Activated naive CD8-positive, alpha-beta T cell treated with anti-CD3 and anti-CD28 coated beads for 36 hours (primary cell): ENCODE data around the gene CCDC146. TPM values are rescaled to one million over a fixed set of nuclear protein-coding genes. Genes with fewer than 3 reads are reported as not detected.

Experiments used
- DNase-seq: peaks from one replicate; pipeline ENCODE4 v3.0.0; 2021
- H3K27ac Mint-ChIP-seq: one replicate; pipeline ENCODE4 v1.8.0; 2022; ENCODE audit warnings: mild to moderate bottlenecking, moderate library complexity, mixed read lengths
- H3K27me3 Mint-ChIP-seq: one replicate; pipeline ENCODE4 v1.8.0; 2022; ENCODE audit warnings: mild to moderate bottlenecking, mixed read lengths
- H3K36me3 Mint-ChIP-seq: one replicate; pipeline ENCODE4 v1.8.0; 2021; ENCODE audit warnings: mild to moderate bottlenecking, mixed read lengths
- H3K4me1 Mint-ChIP-seq: one replicate; pipeline ENCODE4 v1.8.0; 2021; ENCODE audit warnings: mixed read lengths
- H3K4me3 Mint-ChIP-seq: one replicate; pipeline ENCODE4 v1.8.0; 2022; ENCODE audit warnings: mild to moderate bottlenecking, moderate library complexity, mixed read lengths
- H3K9me3 Mint-ChIP-seq: one replicate; pipeline ENCODE4 v1.8.0; 2022; ENCODE audit warnings: mixed read lengths
- total RNA-seq, 2 experiments: library from RNA; stranded (reverse); gene quantifications; one replicate each; pipeline ENCODE4 v1.2.3, GENCODE V29; 2021

The CCDC146 gene
- total RNA-seq, 2 experiments from 2014 or later = 0.90 to 0.93 TPM

DNA sequence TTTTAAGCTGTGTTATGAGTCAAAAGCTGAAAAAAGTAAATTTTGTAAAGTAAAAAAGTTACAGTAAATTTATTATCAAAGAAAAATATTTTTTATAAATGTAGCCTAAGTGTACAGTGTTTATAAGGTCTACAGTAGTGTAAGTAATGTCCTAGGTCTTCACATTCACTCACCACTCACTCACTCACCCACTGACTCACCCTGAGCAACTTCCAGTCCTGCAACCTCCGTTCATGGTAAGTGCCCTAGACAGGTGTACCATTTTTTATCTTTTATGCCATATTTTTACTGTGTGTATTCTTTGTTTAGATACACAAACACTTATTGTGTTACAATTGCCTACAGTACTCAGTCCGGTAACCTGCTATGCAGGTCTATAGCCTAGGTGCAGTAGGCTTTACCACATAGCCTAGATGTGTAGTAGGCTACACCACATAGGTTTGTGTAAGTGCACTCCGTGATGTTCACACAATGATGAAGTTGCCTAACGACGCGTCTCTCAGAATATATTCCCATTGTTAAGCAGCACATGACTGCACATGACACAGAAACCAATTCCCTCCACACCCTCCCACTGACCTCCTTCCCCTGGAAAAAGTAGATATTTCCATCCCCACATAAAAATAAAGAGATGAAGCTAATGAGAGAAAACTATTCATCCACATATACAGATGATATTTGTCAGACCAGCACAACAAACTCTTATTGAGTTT is 122.0 kb downstream of the CCDC146 start:
- H3K9me3 Mint-ChIP-seq = no peaks in the 10 kb centered on the region
- H3K27me3 Mint-ChIP-seq = no peaks in the 10 kb centered on the region
- H3K4me3 Mint-ChIP-seq = no peak overlapping the region
- DNase-seq = no peak
- no peak overlapping the region for H3K27ac Mint-ChIP-seq
- no peaks in the 10 kb centered on the region for H3K36me3 Mint-ChIP-seq
- H3K4me1 Mint-ChIP-seq = peaks cover 11% of the 10 kb centered on the region

GRCh38 chr7:77245015-77245755 is 122.8 kb downstream of the CCDC146 start:
- no peaks in the 10 kb centered on the region for H3K27me3 Mint-ChIP-seq
- no peak for DNase-seq
- H3K4me3 Mint-ChIP-seq = no peak overlapping the region
- peaks cover 7% of the 10 kb centered on the region for H3K4me1 Mint-ChIP-seq
- H3K27ac Mint-ChIP-seq = no peak overlapping the region
- H3K9me3 Mint-ChIP-seq = no peaks in the 10 kb centered on the region
- no peaks in the 10 kb centered on the region for H3K36me3 Mint-ChIP-seq

GRCh38 chr7:77246026-77246640 is 123.7 kb downstream of the CCDC146 start:
- H3K9me3 Mint-ChIP-seq = no peaks in the 10 kb centered on the region
- H3K27me3 Mint-ChIP-seq = no peaks in the 10 kb centered on the region
- no peaks in the 10 kb centered on the region for H3K36me3 Mint-ChIP-seq
- DNase-seq = no peak
- no peak overlapping the region for H3K27ac Mint-ChIP-seq
- H3K4me1 Mint-ChIP-seq = peaks cover 7% of the 10 kb centered on the region
- H3K4me3 Mint-ChIP-seq = no peak overlapping the region

GRCh38 chr7:77247206-77247850 is 124.9 kb downstream of the CCDC146 start:
- Mint-ChIP-seq H3K9me3 (no peaks in the 10 kb centered on the region), H3K4me1 (peaks cover 7% of the 10 kb centered on the region), H3K36me3 (no peaks in the 10 kb centered on the region), H3K27ac (no peak overlapping the region), H3K4me3 (no peak overlapping the region), H3K27me3 (no peaks in the 10 kb centered on the region)
- DNase-seq = peak; percentile 78

DNA sequence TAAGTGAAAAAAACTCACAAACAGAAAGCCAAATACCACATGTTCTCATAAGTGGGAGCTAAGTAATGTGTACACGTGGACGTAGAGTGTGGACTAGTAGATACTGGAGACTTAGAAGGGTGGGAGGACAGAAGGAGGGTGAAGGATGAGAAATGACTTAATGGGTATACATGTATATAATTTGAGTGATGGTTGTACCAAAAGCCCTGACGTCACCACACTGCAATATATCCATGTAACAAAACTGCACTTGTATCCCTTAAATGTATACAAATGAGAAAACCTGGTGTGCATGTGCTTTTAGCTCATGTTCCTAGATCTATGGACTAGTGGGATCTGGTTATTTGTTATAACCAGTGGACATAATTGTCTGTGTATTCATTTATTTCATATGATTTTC is 125.7 kb downstream of the CCDC146 start:
- Mint-ChIP-seq H3K9me3 (no peaks in the 10 kb centered on the region), H3K36me3 (no peaks in the 10 kb centered on the region), H3K27ac (no peak overlapping the region), H3K4me1 (peaks cover 7% of the 10 kb centered on the region), H3K4me3 (no peak overlapping the region), H3K27me3 (no peaks in the 10 kb centered on the region)
- DNase-seq = no peak

DNA sequence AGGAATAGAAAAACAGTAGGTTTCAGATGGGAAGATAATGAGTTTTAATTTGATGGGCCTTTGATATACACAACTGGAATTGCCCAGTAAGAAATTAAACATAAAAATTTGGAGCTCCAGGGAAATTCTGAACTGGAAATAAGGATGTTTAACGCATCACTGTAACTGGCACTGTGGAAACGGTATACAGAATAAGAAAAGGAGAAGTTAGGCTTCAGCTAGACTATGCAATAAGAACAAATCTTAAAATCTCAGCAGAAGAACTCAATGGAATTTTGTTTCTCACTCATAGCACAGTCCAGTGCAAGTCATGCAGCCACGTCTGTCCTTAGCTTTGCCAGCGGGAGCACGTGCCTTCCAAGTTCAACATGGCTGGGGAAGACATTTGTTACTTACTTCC is 130.1 kb downstream of the CCDC146 start:
- no peaks in the 10 kb centered on the region for H3K9me3 Mint-ChIP-seq

DNA sequence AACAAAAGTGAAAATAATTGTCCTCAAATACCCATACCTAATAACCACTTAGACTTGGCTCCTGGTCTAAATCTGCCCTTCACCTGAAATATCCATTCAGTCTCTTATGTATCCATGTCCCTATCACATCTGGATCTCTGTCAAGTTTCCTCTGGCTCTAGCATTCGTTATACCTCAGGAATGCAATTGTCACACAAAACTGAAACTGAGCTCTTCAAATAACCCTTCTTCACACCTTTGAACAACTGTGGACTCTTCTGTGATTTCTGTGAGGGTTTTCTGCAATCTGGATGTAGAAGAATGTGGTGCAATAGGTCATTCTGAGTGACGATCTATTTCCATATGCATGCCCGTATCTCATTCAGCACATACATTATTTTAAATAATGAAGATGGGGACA is 130.7 kb downstream of the CCDC146 start:
- Mint-ChIP-seq H3K4me1 (no peaks in the 10 kb centered on the region), H3K4me3 (no peak overlapping the region), H3K9me3 (no peaks in the 10 kb centered on the region), H3K27ac (no peak overlapping the region), H3K27me3 (no peaks in the 10 kb centered on the region), H3K36me3 (no peaks in the 10 kb centered on the region)
- DNase-seq = no peak

More for the DNA sequence above, 130.1 kb downstream of the CCDC146 start:
- Mint-ChIP-seq H3K4me1 (no peaks in the 10 kb centered on the region), H3K4me3 (no peak overlapping the region), H3K36me3 (no peaks in the 10 kb centered on the region), H3K27me3 (no peaks in the 10 kb centered on the region), H3K27ac (no peak overlapping the region)
- DNase-seq = no peak

- Mint-ChIP-seq H3K27me3 (no peaks in the 10 kb centered on the region), H3K9me3 (no peaks in the 10 kb centered on the region), H3K27ac (no peak overlapping the region), H3K4me3 (no peak overlapping the region), H3K4me1 (no peaks in the 10 kb centered on the region), H3K36me3 (no peaks in the 10 kb centered on the region)
- DNase-seq = no peak
Observed at GRCh38 chr7:77254429-77254828, 132.0 kb downstream of the CCDC146 start.

DNA sequence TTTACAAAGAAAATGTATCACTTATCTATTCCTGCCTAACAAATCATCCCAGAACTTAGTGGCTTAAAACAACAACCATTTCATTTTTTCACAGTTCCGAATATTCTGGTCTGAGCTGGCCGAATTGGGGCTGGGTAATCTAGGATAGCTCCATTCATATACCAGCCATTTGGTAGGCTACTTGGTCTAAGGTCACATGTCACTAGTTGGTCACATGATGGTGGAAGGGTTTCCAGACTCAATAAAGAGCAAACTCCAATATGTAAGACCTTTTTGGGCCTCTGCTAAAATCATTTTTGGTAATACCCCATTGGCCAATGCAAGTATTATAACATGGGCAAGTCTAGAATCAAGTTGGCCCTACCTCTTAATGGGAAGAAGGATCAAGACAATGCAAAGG is 132.5 kb downstream of the CCDC146 start:
- Mint-ChIP-seq H3K27ac (no peak overlapping the region), H3K4me3 (no peak overlapping the region), H3K4me1 (no peaks in the 10 kb centered on the region), H3K27me3 (no peaks in the 10 kb centered on the region), H3K9me3 (no peaks in the 10 kb centered on the region), H3K36me3 (no peaks in the 10 kb centered on the region)
- no peak for DNase-seq

- Mint-ChIP-seq H3K9me3 (no peaks in the 10 kb centered on the region), H3K36me3 (no peaks in the 10 kb centered on the region), H3K4me1 (no peaks in the 10 kb centered on the region), H3K27me3 (no peaks in the 10 kb centered on the region), H3K4me3 (no peak overlapping the region), H3K27ac (no peak overlapping the region)
- no peak for DNase-seq
Observed at GRCh38 chr7:77258014-77258413, 135.6 kb downstream of the CCDC146 start.

GRCh38 chr7:77258593-77258992 is 136.2 kb downstream of the CCDC146 start:
- Mint-ChIP-seq H3K36me3 (no peaks in the 10 kb centered on the region), H3K4me3 (no peak overlapping the region), H3K9me3 (no peaks in the 10 kb centered on the region), H3K4me1 (no peaks in the 10 kb centered on the region), H3K27ac (no peak overlapping the region), H3K27me3 (no peaks in the 10 kb centered on the region)
- no peak for DNase-seq

DNA sequence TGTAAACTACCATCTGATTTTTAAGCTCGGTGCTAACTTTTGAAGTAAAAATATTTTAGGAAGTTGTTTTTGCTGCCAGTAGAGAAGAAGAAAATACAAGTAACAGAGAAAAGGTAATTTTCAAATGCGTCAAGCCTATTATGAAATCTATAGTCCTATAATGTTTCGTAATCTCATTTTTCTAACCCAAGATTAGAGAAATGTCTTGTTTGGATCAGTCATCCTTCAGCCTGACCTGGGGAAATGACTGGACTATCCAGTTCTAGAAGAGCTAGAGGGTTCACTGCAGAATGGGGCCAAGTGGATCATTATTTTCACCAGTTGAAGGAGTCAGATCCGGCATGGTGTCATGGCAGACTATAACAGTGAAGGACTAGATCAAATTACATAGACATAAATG is 139.9 kb downstream of the CCDC146 start:
- DNase-seq = no peak
- Mint-ChIP-seq H3K36me3 (no peaks in the 10 kb centered on the region), H3K27ac (no peak overlapping the region), H3K9me3 (no peaks in the 10 kb centered on the region), H3K27me3 (no peaks in the 10 kb centered on the region), H3K4me3 (no peak overlapping the region), H3K4me1 (peaks cover 7% of the 10 kb centered on the region)

DNA sequence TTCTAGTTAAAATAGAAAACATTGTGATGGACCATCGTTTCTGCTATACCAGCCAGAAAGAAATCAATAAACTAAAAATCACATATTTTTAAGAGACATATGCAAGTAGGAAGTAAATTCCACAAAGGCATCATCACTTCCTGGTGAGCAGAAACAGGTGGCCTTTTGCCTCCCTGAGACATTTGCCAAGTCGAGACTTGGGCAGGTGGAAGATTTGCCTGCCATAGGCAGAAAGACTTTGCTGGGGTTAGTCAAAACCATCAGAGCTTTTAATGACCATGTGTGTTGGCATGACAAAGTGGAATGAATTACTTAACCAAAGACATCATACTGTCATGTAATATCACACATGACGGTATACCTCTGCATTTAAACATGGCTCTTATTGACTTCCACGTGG is 143.3 kb downstream of the CCDC146 start:
- Mint-ChIP-seq H3K4me3 (no peak overlapping the region), H3K27me3 (no peaks in the 10 kb centered on the region), H3K4me1 (peaks cover 7% of the 10 kb centered on the region), H3K9me3 (no peaks in the 10 kb centered on the region), H3K36me3 (no peaks in the 10 kb centered on the region), H3K27ac (no peak overlapping the region)
- no peak for DNase-seq

GRCh38 chr7:77266291-77266794 is 143.9 kb downstream of the CCDC146 start:
- peak overlapping the region; percentile 40 for H3K27ac Mint-ChIP-seq
- H3K9me3 Mint-ChIP-seq = no peaks in the 10 kb centered on the region
- peaks cover 7% of the 10 kb centered on the region for H3K4me1 Mint-ChIP-seq
- H3K36me3 Mint-ChIP-seq = no peaks in the 10 kb centered on the region
- no peak overlapping the region for H3K4me3 Mint-ChIP-seq
- DNase-seq = no peak
- H3K27me3 Mint-ChIP-seq = no peaks in the 10 kb centered on the region
